ENCODE data around the gene GPR107.

The GPR107 gene

GRCh38 chr9:130111786-130112537 lies 58.3 kb downstream of the GPR107 start:
- DNase-seq, result no peak

DNA sequence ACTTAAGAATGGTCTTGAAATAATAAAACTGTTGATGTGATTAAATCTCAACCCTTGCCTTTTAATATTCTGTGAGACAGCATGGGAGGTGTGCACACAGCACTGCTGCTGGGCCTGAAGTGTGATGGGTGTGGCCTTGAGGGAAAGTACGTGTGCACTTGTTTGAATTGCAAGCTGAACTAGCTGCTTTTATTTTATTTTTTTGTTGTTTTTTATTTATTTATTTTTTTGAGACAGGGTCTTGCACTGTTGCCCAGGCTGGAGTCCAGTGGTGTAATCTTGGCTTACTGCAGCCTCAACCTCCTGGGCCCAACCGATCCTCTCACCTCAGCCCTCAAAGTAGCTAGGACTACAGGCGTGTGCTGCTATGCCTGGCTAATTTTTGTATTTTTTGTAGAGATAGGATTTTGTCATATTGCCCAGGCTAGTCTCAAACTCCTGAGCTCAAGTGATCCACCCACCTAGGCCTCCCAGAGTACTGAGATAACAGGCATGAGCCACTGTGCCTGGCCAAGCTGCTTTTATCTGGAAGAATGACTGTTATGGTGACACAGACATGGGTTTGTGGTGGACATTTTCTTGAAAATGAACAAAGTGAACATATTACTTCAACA lies 58.9 kb downstream of the GPR107 start:
- no peak for DNase-seq

GRCh38 chr9:130114741-130115140 lies 61.0 kb downstream of the GPR107 start:
- DNase-seq, result no peak

DNA sequence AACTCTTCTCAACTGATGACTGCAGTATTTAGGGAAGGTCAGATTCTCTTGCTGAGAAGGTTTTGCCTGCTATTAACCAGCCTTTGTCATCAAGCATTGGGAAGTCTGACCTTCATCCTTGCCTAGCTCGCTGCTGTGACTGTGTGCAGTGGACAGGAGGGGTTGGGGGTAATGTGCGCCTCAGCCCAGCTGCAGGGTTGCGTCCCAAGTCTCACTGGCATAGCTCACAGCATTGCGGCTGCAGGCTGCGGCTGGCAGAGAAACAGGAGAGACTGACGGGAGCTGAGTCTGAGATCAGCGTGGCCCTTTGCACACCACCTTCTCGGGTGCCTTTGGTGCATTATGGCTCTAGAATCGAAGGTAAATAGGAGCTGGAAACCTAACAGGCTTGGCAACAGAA lies 62.6 kb downstream of the GPR107 start:
- no peak for DNase-seq

DNA sequence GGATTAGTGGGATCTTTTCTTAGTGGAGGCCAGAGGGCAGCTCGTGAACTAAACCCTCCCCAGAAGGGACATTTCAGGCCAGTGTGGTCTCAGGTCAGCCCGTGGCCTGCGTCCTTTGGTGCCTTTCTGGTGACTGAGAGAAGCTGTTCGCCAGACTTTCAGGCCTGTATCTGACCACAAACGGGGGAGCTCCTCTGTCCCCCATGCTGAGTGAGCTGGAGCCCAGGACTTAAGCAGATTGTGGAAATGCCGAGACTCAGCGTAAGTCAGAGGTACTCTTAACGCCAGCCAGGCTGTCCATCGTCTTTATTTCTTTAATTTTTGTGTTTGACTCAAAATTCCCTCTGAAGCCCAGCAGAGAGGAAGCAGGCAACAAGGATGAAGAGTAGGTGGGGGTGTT lies 63.7 kb downstream of the GPR107 start:
- no peak for DNase-seq

- DNase-seq, result no peak
Observed at GRCh38 chr9:130117816-130118632, 64.3 kb downstream of the GPR107 start.

DNA sequence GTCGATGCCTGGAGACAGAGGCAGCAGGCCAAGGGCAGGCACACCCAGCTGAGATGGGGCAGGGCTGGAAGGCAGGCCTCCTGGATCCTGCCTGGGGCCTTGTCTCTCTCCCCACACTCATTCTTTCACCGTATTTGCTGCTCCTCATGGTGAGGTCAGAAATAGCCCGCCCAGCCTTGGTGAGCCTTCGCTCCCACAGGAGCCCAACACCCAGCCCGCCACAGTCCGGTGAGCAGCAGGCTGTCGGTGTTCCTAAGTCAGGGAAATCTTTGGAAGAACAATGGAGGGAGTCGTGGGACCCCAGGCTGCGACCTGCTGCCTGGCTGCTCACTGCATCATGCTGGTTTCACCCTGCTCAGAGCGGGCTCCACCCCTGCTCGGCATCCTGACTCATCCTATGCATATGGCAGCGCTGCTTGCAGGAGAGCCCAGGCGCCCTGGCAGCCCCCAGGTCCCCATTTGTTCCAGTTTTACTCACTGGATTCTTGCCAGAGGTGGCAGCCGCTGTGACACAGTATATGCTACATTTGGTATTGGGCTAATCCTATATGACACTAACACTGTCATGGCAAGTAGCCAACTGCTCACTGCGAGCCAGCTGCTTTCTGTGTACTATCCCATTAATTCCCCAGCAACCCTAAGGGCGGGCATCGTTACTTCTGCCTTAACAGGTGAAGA lies 65.3 kb downstream of the GPR107 start:
- DNase-seq, result no peak

DNA sequence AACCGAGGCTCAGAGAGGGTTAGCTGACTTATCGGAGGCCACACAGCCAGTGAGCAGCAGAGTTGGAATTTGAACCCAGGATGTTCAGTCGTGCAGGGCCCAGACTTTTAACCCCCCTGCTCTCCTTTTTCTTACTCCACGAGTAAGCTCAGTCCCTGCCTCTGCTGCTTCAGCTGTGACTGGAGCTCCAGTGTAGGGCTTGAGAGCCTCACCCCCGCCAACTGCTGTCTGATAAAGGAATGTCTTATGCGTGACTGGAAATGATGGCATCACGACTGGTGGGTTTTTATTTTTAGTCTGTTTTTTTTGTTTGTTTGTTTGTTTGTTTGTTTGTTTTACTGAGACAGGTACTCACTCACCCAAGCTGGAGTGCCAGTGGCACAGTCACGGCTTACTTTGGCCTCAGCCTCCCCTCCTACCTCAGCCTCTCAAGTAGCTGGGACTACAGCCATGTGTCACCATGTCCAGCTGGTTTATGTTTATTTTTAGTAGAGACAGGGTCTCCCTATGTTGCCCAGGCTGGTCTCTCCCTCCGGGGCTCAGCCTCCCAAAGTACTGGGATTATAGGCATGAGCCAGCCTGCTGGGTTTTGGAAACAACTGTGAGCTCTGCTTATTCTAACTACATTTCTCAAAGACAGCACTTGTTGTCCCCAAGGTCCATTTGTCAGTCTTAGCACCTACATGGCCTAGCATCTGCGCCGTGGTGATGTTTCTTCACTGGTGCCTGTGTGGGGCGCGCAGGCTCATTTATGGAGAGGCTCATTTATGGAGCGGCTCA lies 66.0 kb downstream of the GPR107 start:
- DNase-seq, result no peak

GRCh38 chr9:130120299-130120587 lies 66.5 kb downstream of the GPR107 start:
- DNase-seq, result no peak

- DNase-seq, result no peak
Observed at GRCh38 chr9:130120832-130121231, 67.1 kb downstream of the GPR107 start.

GRCh38 chr9:130122456-130122855 lies 68.8 kb downstream of the GPR107 start:
- no peak for DNase-seq

DNA sequence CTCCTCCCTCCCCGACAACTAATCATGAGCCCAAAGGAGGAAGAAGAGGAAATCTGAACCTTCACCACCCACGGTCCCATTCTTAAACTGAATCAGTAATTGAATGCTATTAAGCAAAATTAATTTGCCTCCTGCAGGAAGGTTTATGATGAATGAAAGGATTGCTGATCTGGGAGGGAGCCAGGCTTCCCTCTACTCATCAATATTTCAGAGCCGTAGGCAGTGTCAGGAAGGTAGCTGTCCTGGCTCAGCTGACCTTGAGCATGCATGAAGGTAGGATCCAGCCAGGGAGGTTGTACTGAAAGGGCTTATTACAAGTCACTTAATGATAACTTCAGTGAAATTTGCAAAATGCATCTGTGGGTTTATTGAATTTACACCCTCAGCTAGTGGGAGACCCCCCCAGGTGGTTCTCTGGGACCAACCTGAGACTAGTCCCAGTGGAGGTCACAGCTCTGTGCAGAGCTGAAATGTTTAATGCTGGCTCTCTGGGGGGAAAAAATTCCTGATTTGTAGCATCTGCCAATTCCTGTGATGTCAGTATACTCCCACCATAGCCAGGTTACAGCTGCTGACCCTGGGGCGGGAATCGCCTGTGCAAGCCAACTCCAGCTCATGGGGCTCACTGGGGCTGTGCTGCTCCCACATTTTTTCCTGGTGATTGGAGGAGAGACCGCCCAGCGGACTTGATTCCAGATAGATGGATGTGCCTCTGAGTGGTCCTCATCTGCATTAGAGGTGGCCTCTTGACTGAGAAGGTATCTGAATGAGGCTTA lies 70.6 kb downstream of the GPR107 start:
- no peak for DNase-seq

GRCh38 chr9:130126721-130127433 lies 73.2 kb downstream of the GPR107 start:
- DNase-seq, result no peak

- DNase-seq, result peak; percentile 41 to 79
Observed at GRCh38 chr9:130128251-130128650, 74.5 kb downstream of the GPR107 start.

DNA sequence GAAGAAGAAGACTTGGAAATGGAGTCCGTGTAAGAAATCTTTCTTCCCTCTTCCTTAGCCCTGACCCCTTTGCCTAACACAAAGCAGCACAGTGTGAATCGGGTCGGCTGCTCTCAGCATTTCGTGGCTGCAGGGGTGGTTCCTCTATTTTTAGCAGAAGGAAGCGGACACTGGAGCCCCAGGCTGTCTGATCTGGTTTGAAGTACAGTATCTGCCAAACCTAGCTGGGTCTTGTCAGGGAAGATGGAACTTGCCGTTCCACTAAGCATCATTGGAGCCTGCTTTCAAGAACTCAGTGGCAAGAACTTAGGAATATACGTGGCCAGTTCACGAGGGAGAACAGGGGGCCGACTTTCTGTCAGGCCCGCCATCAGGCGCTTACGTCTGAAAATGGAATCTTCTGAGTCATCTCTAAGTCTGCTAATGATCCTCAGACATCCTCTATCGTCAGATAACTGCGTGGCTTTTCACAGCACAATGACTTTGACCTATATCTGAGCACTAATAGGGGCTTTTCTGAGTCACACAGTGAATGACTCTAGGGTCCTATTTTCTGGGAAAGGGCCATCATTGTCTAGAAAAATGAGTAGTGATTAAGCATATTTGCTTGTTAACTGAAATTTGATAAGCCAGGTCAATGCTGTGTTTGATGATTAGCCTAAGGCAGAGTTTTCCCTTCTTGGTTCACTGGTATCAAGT lies 75.2 kb downstream of the GPR107 start:
- DNase-seq, result peak; percentile 25 to 72

DNA sequence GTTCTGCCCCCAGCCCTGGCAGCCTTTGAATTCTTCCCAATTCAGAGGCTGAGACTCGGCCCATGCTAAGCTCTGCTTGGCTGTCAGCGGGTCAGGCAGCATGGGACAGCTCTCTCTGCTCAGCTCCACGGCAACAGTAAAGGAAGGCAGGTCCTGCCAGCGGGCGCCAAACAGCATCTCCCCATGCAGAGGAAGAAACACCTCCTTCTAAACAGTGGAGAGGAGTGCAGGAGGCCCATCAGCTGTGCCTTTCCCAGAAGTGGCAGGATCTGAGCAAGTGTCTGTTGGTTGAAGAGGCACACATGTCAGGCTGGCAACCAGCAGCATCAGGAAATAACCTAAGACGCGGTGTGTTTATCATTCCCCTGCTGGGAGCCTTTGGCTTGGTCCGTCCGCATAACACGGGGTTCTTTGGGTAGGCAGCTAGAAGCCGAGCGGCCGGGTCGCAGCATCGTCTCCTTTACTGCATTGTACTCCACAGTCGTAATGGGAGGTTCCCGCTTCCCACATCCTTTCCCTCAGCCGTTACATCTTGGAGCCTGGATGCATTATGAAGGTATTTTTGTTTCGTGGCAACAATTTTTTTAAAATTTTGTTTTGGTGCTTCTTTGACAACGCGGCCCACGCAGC lies 75.8 kb downstream of the GPR107 start:
- DNase-seq, result peak in 1 of 2 experiments; percentile 43

- no peak for DNase-seq
Observed at GRCh38 chr9:130132746-130133145, 79.0 kb downstream of the GPR107 start.

GRCh38 chr9:130137081-130137640 lies 83.5 kb downstream of the GPR107 start:
- DNase-seq, result no peak

- no peak for DNase-seq
Observed at GRCh38 chr9:130137641-130138081, 84.0 kb downstream of the GPR107 start.

All from stimulated activated CD4-positive, alpha-beta T cell treated with anti-CD3 and anti-CD28 coated beads, Interleukin-4, amount 100 ng/mL, for 4 hours (primary cell).